K562 (cell line): ENCODE results near the gene EDN2. TPM values are rescaled to one million over a fixed set of nuclear protein-coding genes. Genes with fewer than 3 reads are reported as not detected.

Source experiments
- E2F5 ChIP-seq: sonication (generic); formaldehyde crosslinking; IDR thresholded peaks from 2 replicates; pipeline ENCODE4 v1.8.0; 2022; ENCODE audit warnings: mild to moderate bottlenecking, missing genetic modification reagents
- FOXO4 ChIP-seq: fragments of 450-650 bp; formaldehyde crosslinking; IDR thresholded peaks from 2 replicates; pipeline ENCODE4 v1.4.0; 2020; ENCODE audit warnings: mild to moderate bottlenecking, moderate library complexity
- HLTF ChIP-seq: fragments of 450-650 bp; IDR thresholded peaks from 2 replicates; pipeline ENCODE4 v1.6.1; 2016
- JUN ChIP-seq, 2 experiments: sonication (generic) in 1 of 2; formaldehyde crosslinking in 1 of 2; IDR thresholded peaks; 2 replicates each; pipeline versions ENCODE4 v1.6.1 to v1.8.0; 2012 to 2022; ENCODE audit warnings: borderline replicate concordance in 2 of 2, mild to moderate bottlenecking in 2 of 2, improper control_type of control experiment in 1 of 2, low read depth in 1 of 2, low read length in 1 of 2, missing genetic modification reagents in 1 of 2
- KAT8 ChIP-seq: fragments of 450-650 bp; IDR thresholded peaks from 2 replicates; pipeline ENCODE4 v1.6.1; 2016; ENCODE audit warnings: low read depth, mild to moderate bottlenecking
- MNT ChIP-seq, 2 experiments: fragments of 450-650 bp; conservative IDR thresholded peaks; 2 replicates each; pipeline ENCODE4 v1.6.1; 2017; ENCODE audit warnings: mild to moderate bottlenecking in 2 of 2, moderate library complexity in 2 of 2
- NR2F6 ChIP-seq: fragments of 450-650 bp; formaldehyde crosslinking; IDR thresholded peaks from 2 replicates; pipeline ENCODE4 v1.4.0; 2020; ENCODE audit warnings: mild to moderate bottlenecking
- POLR2AphosphoS5 ChIP-seq: IDR thresholded peaks from 2 replicates; pipeline ENCODE4 v1.6.1; 2011; ENCODE audit warnings: mild to moderate bottlenecking, low read depth, low read length, moderate library complexity; ENCODE audit not compliant: control insufficient read depth, insufficient read depth
- RAD21 ChIP-seq, 2 experiments: fragments of 250-450 bp in 1 of 2; fragments of 450-650 bp in 1 of 2; sonication (Bioruptor Pico) in 1 of 2; formaldehyde crosslinking in 1 of 2; IDR thresholded peaks in 1 of 2; conservative IDR thresholded peaks in 1 of 2; 2 replicates each; pipeline versions ENCODE4 v1.4.0 to v1.8.0; 2020 to 2022; ENCODE audit warnings: mild to moderate bottlenecking in 2 of 2, moderate library complexity in 1 of 2
- SIN3B ChIP-seq: fragments of 450-650 bp; IDR thresholded peaks from 2 replicates; pipeline ENCODE4 v1.6.1; 2017; ENCODE audit warnings: low read depth, mild to moderate bottlenecking, moderate library complexity
- TCF7L2 ChIP-seq: fragments of 150-350 bp; IDR thresholded peaks from 2 replicates; pipeline ENCODE4 v1.6.1; 2016; ENCODE audit warnings: low read depth, mild to moderate bottlenecking, low read length, moderate library complexity
- TEAD1 ChIP-seq, 2 experiments: fragments of 450-650 bp in 1 of 2; sonication (generic) in 1 of 2; formaldehyde crosslinking; IDR thresholded peaks; 2 replicates each; pipeline versions ENCODE4 v1.4.0 to v1.8.0; 2020 to 2022; ENCODE audit warnings: mild to moderate bottlenecking in 2 of 2, missing genetic modification reagents in 1 of 2
- THRAP3 ChIP-seq: fragments of 450-650 bp; IDR thresholded peaks from 2 replicates; pipeline ENCODE4 v1.6.1; 2016; ENCODE audit warnings: mild to moderate bottlenecking, inconsistent platforms, borderline replicate concordance
- ZKSCAN1 ChIP-seq: fragments of 150-350 bp; IDR thresholded peaks from 2 replicates; pipeline ENCODE4 v1.6.1; 2016; ENCODE audit warnings: low read depth, low read length
- ZNF133 ChIP-seq: fragments of 250-450 bp; sonication (Bioruptor Pico); IDR thresholded peaks from 2 replicates; pipeline ENCODE4 v1.4.0; 2020; ENCODE audit warnings: mild to moderate bottlenecking
- ZNF316 ChIP-seq: fragments of 450-650 bp; IDR thresholded peaks from 2 replicates; pipeline ENCODE4 v1.6.1; 2016
- ZNF431 ChIP-seq: sonication (generic); formaldehyde crosslinking; IDR thresholded peaks from 2 replicates; pipeline ENCODE4 v1.8.0; 2022; ENCODE audit warnings: mild to moderate bottlenecking, missing genetic modification reagents
- ZNF436 ChIP-seq: fragments of 250-450, 450-650 bp; sonication (Bioruptor Pico); formaldehyde crosslinking; IDR thresholded peaks from 2 replicates; pipeline ENCODE4 v1.7.0; 2020; ENCODE audit warnings: mild to moderate bottlenecking
- ZNF639 ChIP-seq, 2 experiments: fragments of 200-800 bp in 1 of 2; sonication (Bioruptor generic) in 1 of 2; sonication (generic) in 1 of 2; formaldehyde crosslinking in 1 of 2; IDR thresholded peaks in 1 of 2; conservative IDR thresholded peaks in 1 of 2; 2 replicates each; pipeline versions ENCODE4 v1.5.0 to v1.6.1; 2016 to 2020; ENCODE audit warnings: missing compliant biosample characterization in 1 of 2, missing genetic modification characterization in 1 of 2, missing genetic modification reagents in 1 of 2
- ZNF699 ChIP-seq: fragments of 250-450 bp; sonication (Bioruptor Pico); IDR thresholded peaks from 2 replicates; pipeline ENCODE4 v1.8.0; 2021; ENCODE audit warnings: mild to moderate bottlenecking, moderate library complexity; ENCODE audit not compliant: insufficient replicate concordance
- polyA plus RNA-seq, 8 experiments: library from polyadenylated mRNA; depleted of rRNA in 4 of 8; stranded (reverse) in 5 of 8; unstranded in 3 of 8; fragments of >200 nt; fragmentation: Nextera tagmentation in 2 of 8; fragmentation: Illumina TruSeq in 1 of 8; extraction: Ambion mirVana in 2 of 8; extraction: Trizol in 1 of 8; gene quantifications; 2 replicates each; pipeline versions ENCODE4 v1.2.1 to v1.2.3, GENCODE V29; 2011 to 2014; ENCODE audit warnings: inconsistent platforms in 1 of 8, missing spikeins in 1 of 8
- total RNA-seq, 7 experiments: library from RNA; depleted of rRNA in 6 of 7; stranded (reverse); fragments of >200 nt in 6 of 7; fragmentation: Illumina TruSeq in 2 of 7; extraction: Trizol in 2 of 7; gene quantifications; 2 replicates each; pipeline versions ENCODE4 v1.2.1 to v1.2.3, GENCODE V29; 2011 to 2021; ENCODE audit warnings: low replicate concordance in 1 of 7

The EDN2 gene
- total and polyA plus RNA-seq, 9 of the 15 experiments (the other 6 are each of a cell fraction or from before 2014, with no cell fraction given), result not detected

- TF ChIP-seq FOXO4 (CRISPR knock-in tag) (no peak), RAD21 (CRISPR knock-in tag; conservative IDR thresholded peaks at IDR 0.05 in 1 of 2, IDR thresholded peaks at IDR 0.05 in 1 of 2) (peak; percentile 94 to 99), TCF7L2 (no peak), TEAD1 (CRISPR knock-in tag; IDR thresholded peaks at IDR 0.05) (0 out of 4 replicates have a peak, but pooled peaks of 1 of the 2 experiments have one; percentile 15), ZNF436 (CRISPR knock-in tag) (no peak), POLR2AphosphoS5 (no peak), KAT8 (no peak), ZNF639 (CRISPR knock-in tag; conservative IDR thresholded peaks at IDR 0.05 in 1 of 2, IDR thresholded peaks at IDR 0.05 in 1 of 2) (no peak), ZNF316 (peak; percentile 35; the same call in 1 of the 2 replicates), ZNF699 (no peak), E2F5 (CRISPR knock-in tag) (no peak; the same call in 1 of the 2 replicates), SIN3B (0 out of 2 replicates have a peak, but pooled peaks have one; percentile 31), ZNF133 (CRISPR knock-in tag) (peak; percentile 23; the same call in 1 of the 2 replicates), ZNF431 (CRISPR knock-in tag) (peak; percentile 54; the same call in 1 of the 2 replicates), THRAP3 (no peak), HLTF (no peak), MNT (conservative IDR thresholded peaks at IDR 0.05) (no peak), NR2F6 (CRISPR knock-in tag) (peak; percentile 20; the same call in 1 of the 2 replicates), JUN (IDR thresholded peaks at IDR 0.05; ENCODE audit: borderline replicate concordance, low read depth, low read length) (peak; percentile 94), JUN (CRISPR knock-in tag; IDR thresholded peaks at IDR 0.05; ENCODE audit: borderline replicate concordance) (no peak), ZKSCAN1 (no peak)
These were observed 51.8 kb downstream of the EDN2 start (continued) for GRCh38 chr1:41432481-41433280.
